Measurements from ENCODE around the gene ACTL6A. TPM values are rescaled to one million over a fixed set of nuclear protein-coding genes. Genes with fewer than 3 reads are reported as not detected.

ACTL6A gene
- total RNA-seq, 2 experiments from 2014 or later, result 92.9 to 126 TPM

- CTCF ChIA-PET (ENCODE audit: unreplicated experiment), result interaction anchor here (0.9 kb wide), 1 partner anchor 10 kb away, joined by 4 read pairs; no protein-coding TSS in a partner anchor
- no peak for TF ChIP-seq EZH2phosphoT487 (IDR thresholded peaks at IDR 0.05; ENCODE audit: borderline replicate concordance, low read depth, low read length)
- no peak for TF ChIP-seq CTCF (conservative IDR thresholded peaks at IDR 0.05; ENCODE audit: low read length)
- H3K4me3 ChIP-seq (ENCODE audit: low read depth, low read length, poor library complexity, severe bottlenecking), result no peak overlapping the region
- intact Hi-C loops (cut with micrococcal nuclease; ENCODE audit: unreplicated experiment), result no loop called here
- no peak overlapping the region for H2AFZ ChIP-seq (ENCODE audit: low read length)
- no peaks in the 10 kb centered on the region for H3K9me2 ChIP-seq (ENCODE audit: insufficient read depth, low read length)
- H3K27ac ChIP-seq (ENCODE audit: low read depth, low read length, poor library complexity, severe bottlenecking), result no peak overlapping the region
- no peak overlapping the region for H3K4me2 ChIP-seq (ENCODE audit: low read length)
- no TSS peak for BruUV-seq (replicated peaks)
- H4K20me1 ChIP-seq (ENCODE audit: insufficient read depth, low read length), result no peaks in the 10 kb centered on the region
- H3K4me1 ChIP-seq (ENCODE audit: insufficient read depth, low read length, poor library complexity, severe bottlenecking), result no peaks in the 10 kb centered on the region
- POLR2A ChIA-PET, result interaction anchor here (0.7 kb wide), 1 partner anchor 136 kb away, joined by 3 read pairs; no protein-coding TSS in a partner anchor
- no peak for DNase-seq (ENCODE audit: low spot score)
- H3K79me2 ChIP-seq (ENCODE audit: insufficient read depth, low read depth, low read length), result no peaks in the 10 kb centered on the region
- no peaks in the 10 kb centered on the region for H3K9me3 ChIP-seq (ENCODE audit: low read length)
- H3K36me3 ChIP-seq (ENCODE audit: insufficient read depth, low read length), result no peaks in the 10 kb centered on the region
Observed at GRCh38 chr3:179541094-179541493, 21.6 kb upstream of the ACTL6A start.

GRCh38 chr3:179541596-179541995 lies 21.1 kb upstream of the ACTL6A start:
- Histone ChIP-seq H2AFZ (ENCODE audit: low read length) (no peak overlapping the region), H4K20me1 (ENCODE audit: insufficient read depth, low read length) (no peaks in the 10 kb centered on the region), H3K79me2 (ENCODE audit: insufficient read depth, low read depth, low read length) (no peaks in the 10 kb centered on the region), H3K9me2 (ENCODE audit: insufficient read depth, low read length) (no peaks in the 10 kb centered on the region), H3K36me3 (ENCODE audit: insufficient read depth, low read length) (no peaks in the 10 kb centered on the region), H3K9me3 (ENCODE audit: low read length) (no peaks in the 10 kb centered on the region), H3K4me3 (ENCODE audit: low read depth, low read length, poor library complexity, severe bottlenecking) (no peak overlapping the region), H3K27ac (ENCODE audit: low read depth, low read length, poor library complexity, severe bottlenecking) (no peak overlapping the region), H3K4me2 (ENCODE audit: low read length) (no peak overlapping the region), H3K4me1 (ENCODE audit: insufficient read depth, low read length, poor library complexity, severe bottlenecking) (no peaks in the 10 kb centered on the region)
- ChIA-PET POLR2A (no interaction called here), CTCF (ENCODE audit: unreplicated experiment) (interaction anchor here (0.9 kb wide), 1 partner anchor 9 kb away, joined by 4 read pairs; no protein-coding TSS in a partner anchor)
- no peak for DNase-seq (ENCODE audit: low spot score)
- no TSS peak for BruUV-seq (replicated peaks)
- intact Hi-C loops (cut with micrococcal nuclease; ENCODE audit: unreplicated experiment), result no loop called here
- TF ChIP-seq CTCF (conservative IDR thresholded peaks at IDR 0.05; ENCODE audit: low read length), result no peak
- no peak for TF ChIP-seq EZH2phosphoT487 (IDR thresholded peaks at IDR 0.05; ENCODE audit: borderline replicate concordance, low read depth, low read length)

- intact Hi-C loops (cut with micrococcal nuclease; ENCODE audit: unreplicated experiment), result no loop called here
- Histone ChIP-seq H3K36me3 (ENCODE audit: insufficient read depth, low read length) (no peaks in the 10 kb centered on the region), H3K79me2 (ENCODE audit: insufficient read depth, low read depth, low read length) (no peaks in the 10 kb centered on the region), H4K20me1 (ENCODE audit: insufficient read depth, low read length) (no peaks in the 10 kb centered on the region), H2AFZ (ENCODE audit: low read length) (no peak overlapping the region), H3K27ac (ENCODE audit: low read depth, low read length, poor library complexity, severe bottlenecking) (no peak overlapping the region), H3K9me3 (ENCODE audit: low read length) (no peaks in the 10 kb centered on the region), H3K4me2 (ENCODE audit: low read length) (no peak overlapping the region), H3K4me1 (ENCODE audit: insufficient read depth, low read length, poor library complexity, severe bottlenecking) (no peaks in the 10 kb centered on the region), H3K9me2 (ENCODE audit: insufficient read depth, low read length) (no peaks in the 10 kb centered on the region), H3K4me3 (ENCODE audit: low read depth, low read length, poor library complexity, severe bottlenecking) (no peak overlapping the region)
- no peak for DNase-seq (ENCODE audit: low spot score)
- CTCF ChIA-PET (ENCODE audit: unreplicated experiment), result no interaction called here
- TF ChIP-seq EZH2phosphoT487 (IDR thresholded peaks at IDR 0.05; ENCODE audit: borderline replicate concordance, low read depth, low read length) (no peak), CTCF (conservative IDR thresholded peaks at IDR 0.05; ENCODE audit: low read length) (no peak)
- no TSS peak for BruUV-seq (replicated peaks)
- POLR2A ChIA-PET, result no interaction called here
Observed at GRCh38 chr3:179542375-179542774, 20.4 kb upstream of the ACTL6A start.
